CD4-positive, alpha-beta T cell treated with Interleukin-4 for 1 hour (primary cell): ENCODE data around the gene CNTNAP2.

Experiments
- DNase-seq, 2 donors: peaks; one replicate each; pipeline ENCODE4 v3.0.0-alpha.2; 2020 to 2022

Gene CNTNAP2

GRCh38 chr7:146449625-146450024 lies 333.0 kb downstream of the CNTNAP2 start:
- DNase-seq = no peak

- no peak for DNase-seq
Measured at GRCh38 chr7:146455091-146455655, 338.6 kb downstream of the CNTNAP2 start.

- DNase-seq = no peak
Measured at GRCh38 chr7:146479040-146479439, 362.4 kb downstream of the CNTNAP2 start.

GRCh38 chr7:146486519-146486918 lies 369.9 kb downstream of the CNTNAP2 start:
- DNase-seq = no peak

GRCh38 chr7:146492017-146492416 lies 375.4 kb downstream of the CNTNAP2 start:
- no peak for DNase-seq

- no peak for DNase-seq
Measured at GRCh38 chr7:146494952-146495596, 378.5 kb downstream of the CNTNAP2 start.

GRCh38 chr7:146496657-146497056 lies 380.1 kb downstream of the CNTNAP2 start:
- no peak for DNase-seq

GRCh38 chr7:146499970-146500369 lies 383.4 kb downstream of the CNTNAP2 start:
- DNase-seq = no peak

GRCh38 chr7:146503844-146504243 lies 387.2 kb downstream of the CNTNAP2 start:
- no peak for DNase-seq

- no peak for DNase-seq
Measured at GRCh38 chr7:146510088-146510680, 393.6 kb downstream of the CNTNAP2 start.

- no peak for DNase-seq
Measured at GRCh38 chr7:146514304-146514703, 397.7 kb downstream of the CNTNAP2 start.

GRCh38 chr7:146528581-146528980 lies 412.0 kb downstream of the CNTNAP2 start:
- DNase-seq = no peak

- DNase-seq = no peak
Measured at GRCh38 chr7:146539836-146540235, 423.2 kb downstream of the CNTNAP2 start.

GRCh38 chr7:146542101-146542500 lies 425.5 kb downstream of the CNTNAP2 start:
- no peak for DNase-seq

- no peak for DNase-seq
Measured at GRCh38 chr7:146544748-146545147, 428.1 kb downstream of the CNTNAP2 start.

- no peak for DNase-seq
Measured at GRCh38 chr7:146548816-146549215, 432.2 kb downstream of the CNTNAP2 start.

- no peak for DNase-seq
Measured at GRCh38 chr7:146554556-146554955, 438.0 kb downstream of the CNTNAP2 start.

- no peak for DNase-seq
Measured at GRCh38 chr7:146557971-146558469, 441.4 kb downstream of the CNTNAP2 start.

GRCh38 chr7:146565872-146566271 lies 449.3 kb downstream of the CNTNAP2 start:
- DNase-seq = no peak

- no peak for DNase-seq
Measured at GRCh38 chr7:146575903-146576302, 459.3 kb downstream of the CNTNAP2 start.

- no peak for DNase-seq
Measured at GRCh38 chr7:146591976-146592375, 475.4 kb downstream of the CNTNAP2 start.

- no peak for DNase-seq
Measured at GRCh38 chr7:146606628-146607027, 490.0 kb downstream of the CNTNAP2 start.

- DNase-seq = no peak
Measured at GRCh38 chr7:146619641-146620040, 503.0 kb downstream of the CNTNAP2 start.

- no peak for DNase-seq
Measured at GRCh38 chr7:146626912-146627311, 510.3 kb downstream of the CNTNAP2 start.
